Measurements from ENCODE around the gene IRF5. TPM values are rescaled to one million over a fixed set of nuclear protein-coding genes. Genes with fewer than 3 reads are reported as not detected.

Gene IRF5, protein sequence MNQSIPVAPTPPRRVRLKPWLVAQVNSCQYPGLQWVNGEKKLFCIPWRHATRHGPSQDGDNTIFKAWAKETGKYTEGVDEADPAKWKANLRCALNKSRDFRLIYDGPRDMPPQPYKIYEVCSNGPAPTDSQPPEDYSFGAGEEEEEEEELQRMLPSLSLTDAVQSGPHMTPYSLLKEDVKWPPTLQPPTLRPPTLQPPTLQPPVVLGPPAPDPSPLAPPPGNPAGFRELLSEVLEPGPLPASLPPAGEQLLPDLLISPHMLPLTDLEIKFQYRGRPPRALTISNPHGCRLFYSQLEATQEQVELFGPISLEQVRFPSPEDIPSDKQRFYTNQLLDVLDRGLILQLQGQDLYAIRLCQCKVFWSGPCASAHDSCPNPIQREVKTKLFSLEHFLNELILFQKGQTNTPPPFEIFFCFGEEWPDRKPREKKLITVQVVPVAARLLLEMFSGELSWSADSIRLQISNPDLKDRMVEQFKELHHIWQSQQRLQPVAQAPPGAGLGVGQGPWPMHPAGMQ
- 10 to 100 TPM; 13.5 to 23.4 (median 15.6) TPM for total RNA-seq

DNA sequence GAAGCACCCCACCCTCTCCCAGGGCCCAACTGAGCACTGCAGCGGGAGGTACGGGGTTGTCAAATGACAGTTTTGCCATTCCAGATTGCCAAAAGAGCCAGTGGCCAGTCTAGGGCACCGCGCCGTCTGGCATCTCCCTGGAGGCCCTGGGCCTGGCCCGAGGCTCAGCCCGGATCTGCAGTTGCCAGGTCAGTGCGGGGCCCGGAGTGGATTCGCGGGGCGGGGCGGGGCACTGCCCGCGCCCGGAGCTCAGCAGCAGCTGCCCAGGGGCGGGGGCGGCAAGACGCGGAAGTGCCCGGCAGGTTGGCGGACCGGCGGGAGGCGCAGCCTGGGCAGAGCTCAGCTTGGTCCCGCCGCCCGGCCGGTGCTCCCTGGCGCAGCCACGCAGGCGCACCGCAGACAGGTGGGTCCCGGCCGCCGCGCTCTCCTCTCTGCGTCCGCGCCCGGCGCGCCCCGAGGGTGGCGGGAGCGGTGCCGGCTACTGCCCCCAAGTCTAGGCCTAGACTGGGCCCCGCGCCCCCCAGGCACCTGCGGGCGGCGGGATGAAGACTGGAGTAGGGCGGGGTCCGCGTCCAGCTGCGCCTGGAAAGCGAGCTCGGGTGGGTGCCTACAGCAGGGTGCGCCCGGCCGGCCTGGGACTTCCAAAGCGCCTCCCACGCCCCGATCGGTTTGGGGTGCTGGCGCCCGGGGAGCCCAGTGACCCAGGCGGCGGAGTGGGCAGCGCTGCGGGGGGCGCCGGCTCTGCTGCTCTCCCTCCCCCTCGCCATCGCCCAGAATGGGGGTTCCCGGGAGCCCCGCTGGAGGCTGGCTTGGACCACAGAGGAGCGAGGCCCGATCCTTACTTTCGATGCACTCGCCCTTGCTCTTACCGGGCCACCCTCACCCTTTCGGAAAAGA lies at the start of gene IRF5:
TSS of gene IRF5 (plus strand) at position 281 of the 897 bp plus-strand sequence. CDS start 4,155 bp downstream, outside the sequence.
- WGBS, 2 donors: 2% methylated on average over 12 to 48 of the region's 83 CpGs
- intact Hi-C loops (cut with DNase I; ENCODE audit: low total_unique reads): no loop called here
- TF ChIP-seq POLR2A (IDR thresholded peaks at IDR 0.05): no peak
- TF ChIP-seq, protein P1, sequence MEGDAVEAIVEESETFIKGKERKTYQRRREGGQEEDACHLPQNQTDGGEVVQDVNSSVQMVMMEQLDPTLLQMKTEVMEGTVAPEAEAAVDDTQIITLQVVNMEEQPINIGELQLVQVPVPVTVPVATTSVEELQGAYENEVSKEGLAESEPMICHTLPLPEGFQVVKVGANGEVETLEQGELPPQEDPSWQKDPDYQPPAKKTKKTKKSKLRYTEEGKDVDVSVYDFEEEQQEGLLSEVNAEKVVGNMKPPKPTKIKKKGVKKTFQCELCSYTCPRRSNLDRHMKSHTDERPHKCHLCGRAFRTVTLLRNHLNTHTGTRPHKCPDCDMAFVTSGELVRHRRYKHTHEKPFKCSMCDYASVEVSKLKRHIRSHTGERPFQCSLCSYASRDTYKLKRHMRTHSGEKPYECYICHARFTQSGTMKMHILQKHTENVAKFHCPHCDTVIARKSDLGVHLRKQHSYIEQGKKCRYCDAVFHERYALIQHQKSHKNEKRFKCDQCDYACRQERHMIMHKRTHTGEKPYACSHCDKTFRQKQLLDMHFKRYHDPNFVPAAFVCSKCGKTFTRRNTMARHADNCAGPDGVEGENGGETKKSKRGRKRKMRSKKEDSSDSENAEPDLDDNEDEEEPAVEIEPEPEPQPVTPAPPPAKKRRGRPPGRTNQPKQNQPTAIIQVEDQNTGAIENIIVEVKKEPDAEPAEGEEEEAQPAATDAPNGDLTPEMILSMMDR (IDR thresholded peaks at IDR 0.05): no peak
- DNase-seq (ENCODE audit: low spot score in 2 of 2): peak in 1 of 2 donors; percentile 86
- H3K4me3 ChIP-seq (ENCODE audit: low read depth, poor library complexity, severe bottlenecking): peak within 1 kb of the TSS; percentile 46

GRCh38 chr7:128888039-128888755 lies 49.5 kb upstream of the IRF5 start:
- WGBS, 2 donors: 69 to 83% methylated on average over 7 of the region's 7 CpGs

DNA sequence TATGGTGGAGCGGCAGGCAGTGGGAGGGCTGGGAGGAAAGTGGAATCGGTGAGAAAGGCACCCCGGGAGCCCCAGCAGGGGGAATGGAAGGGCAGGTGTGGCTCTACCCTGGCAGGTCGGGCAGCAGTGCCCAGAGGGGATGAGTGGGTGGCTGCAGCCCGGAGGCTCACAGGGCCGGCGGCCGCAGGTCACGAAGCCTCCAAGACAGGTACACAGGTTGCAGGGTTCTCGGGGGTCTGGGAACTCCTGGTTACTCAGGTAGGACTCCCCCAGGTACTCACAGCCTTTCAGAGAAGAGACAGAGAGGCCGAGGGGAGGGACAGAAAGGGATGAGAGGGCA lies 49.0 kb upstream of the IRF5 start:
- intact Hi-C loops (cut with DNase I; ENCODE audit: low total_unique reads): loop anchor here (10.0 kb wide), 2 partner anchors 284 to 414 kb away; partner anchors contain the start of gene METTL2B
- H3K4me3 ChIP-seq (ENCODE audit: low read depth, poor library complexity, severe bottlenecking): no peak overlapping the region
- 53 to 59% methylated on average over 11 of the region's 11 CpGs for WGBS, 2 donors
- DNase-seq (ENCODE audit: low spot score in 2 of 2): no peak
- TF ChIP-seq, protein P1 (IDR thresholded peaks at IDR 0.05): no peak
- TF ChIP-seq POLR2A (IDR thresholded peaks at IDR 0.05): no peak

More at GRCh38 chr7:128888039-128888755, 49.5 kb upstream of the IRF5 start:
- intact Hi-C loops (cut with DNase I; ENCODE audit: low total_unique reads): loop anchor here (10.0 kb wide), 2 partner anchors 283 to 413 kb away; partner anchors contain the start of gene METTL2B
- H3K4me3 ChIP-seq (ENCODE audit: low read depth, poor library complexity, severe bottlenecking): no peak overlapping the region
- TF ChIP-seq POLR2A (IDR thresholded peaks at IDR 0.05): no peak
- TF ChIP-seq, protein P1 (IDR thresholded peaks at IDR 0.05): peak in 1 of 3 donors; percentile 5
- DNase-seq (ENCODE audit: low spot score in 2 of 2): no peak

- TF ChIP-seq, protein P1 (IDR thresholded peaks at IDR 0.05): no peak
- no peak for TF ChIP-seq POLR2A (IDR thresholded peaks at IDR 0.05)
- intact Hi-C loops (cut with DNase I; ENCODE audit: low total_unique reads): loop anchor here (10.0 kb wide), 2 partner anchors 284 to 414 kb away; partner anchors contain the start of gene METTL2B
- DNase-seq (ENCODE audit: low spot score in 2 of 2): no peak
- no peak overlapping the region for H3K4me3 ChIP-seq (ENCODE audit: low read depth, poor library complexity, severe bottlenecking)
- 50 to 51% methylated on average over 7 to 8 of the region's 8 CpGs for WGBS, 2 donors
Measured at GRCh38 chr7:128889121-128889520, 48.6 kb upstream of the IRF5 start.
